Measurements from ENCODE around the gene PTPRM. TPM values are rescaled to one million over a fixed set of nuclear protein-coding genes. Genes with fewer than 3 reads are reported as not detected.
A peak's percentile ranks its signal among the peaks of the same experiment; 100 is the strongest.

Gene PTPRM
- total RNA-seq, 1 experiment from 2014 or later, result 45.6 TPM

DNA sequence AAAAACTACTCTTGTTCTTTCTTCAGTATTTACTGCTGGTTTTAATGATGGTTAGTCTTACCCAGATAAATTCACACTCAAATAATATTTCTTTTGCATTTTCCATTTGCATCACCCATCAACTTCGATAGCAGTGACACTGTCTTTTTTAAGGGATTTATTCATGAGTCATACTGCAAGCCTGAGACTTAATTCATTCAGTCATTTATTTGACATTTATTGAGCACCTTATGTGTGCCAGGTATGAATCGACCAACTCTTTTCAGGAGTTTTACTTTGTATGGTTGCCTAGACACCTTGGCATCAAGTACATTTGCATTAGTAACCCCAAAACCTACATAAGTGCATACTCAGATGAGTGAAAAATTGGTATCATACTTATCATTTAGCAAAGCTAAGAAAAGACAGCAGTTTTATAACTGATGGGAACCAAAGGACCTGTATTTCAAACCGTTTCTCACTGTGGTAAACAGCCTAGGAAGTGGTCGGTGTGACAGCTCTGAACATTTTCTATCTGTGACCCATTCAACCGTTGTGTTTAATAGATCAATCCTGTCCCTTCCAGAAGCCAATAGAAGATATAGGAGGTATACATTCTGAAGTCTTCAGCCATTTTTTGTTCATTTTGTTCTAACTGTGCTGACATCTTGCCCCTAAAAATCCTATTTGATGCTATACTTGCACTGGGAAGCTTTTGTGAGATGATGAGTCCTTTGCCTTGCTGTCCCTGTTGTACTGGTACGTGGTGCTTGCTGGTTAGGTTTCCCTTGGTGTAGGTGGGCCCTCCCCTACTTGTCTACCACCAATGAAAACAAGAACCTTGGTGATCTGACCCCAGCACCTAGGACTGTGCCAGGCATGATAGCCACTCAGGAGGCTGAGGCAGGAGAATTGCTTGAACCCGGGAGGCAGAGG, 557.4 kb downstream of the PTPRM start:
- POLR2A ChIA-PET (ENCODE audit: unreplicated experiment), result no interaction called here
- ATAC-seq, result peak; percentile 60
- Histone ChIP-seq H3K9me3 (ENCODE audit: low read length) (no peaks in the 10 kb centered on the region), H3K36me3 (ENCODE audit: low read depth, low read length) (no peaks in the 10 kb centered on the region), H2AFZ (ENCODE audit: low read length) (no peak overlapping the region), H3K27ac (ENCODE audit: low read length) (peak overlapping the region; percentile 57), H4K20me1 (ENCODE audit: low read length) (no peaks in the 10 kb centered on the region), H3K4me3 (ENCODE audit: low read length) (no peak overlapping the region), H3K4me1 (ENCODE audit: insufficient read depth, low read length) (peaks cover 40% of the 10 kb centered on the region), H3K9ac (ENCODE audit: low read length) (no peak overlapping the region), H3K27me3 (ENCODE audit: low read length) (no peaks in the 10 kb centered on the region), H3K9me2 (replicated peaks; ENCODE audit: low read length) (no peaks in the 10 kb centered on the region), H3K4me2 (ENCODE audit: low read length) (peak overlapping the region; percentile 44), H3K79me2 (ENCODE audit: low read length) (no peaks in the 10 kb centered on the region), H3F3A (ENCODE audit: low read length, unreplicated experiment) (no peaks in the 10 kb centered on the region)
- peak; percentile 70 for DNase-seq
- CTCF ChIA-PET, result no interaction called here
- intact Hi-C loops (cut with micrococcal nuclease), result no loop called here
- TF ChIP-seq EZH2 (IDR thresholded peaks at IDR 0.05; ENCODE audit: low read length, unreplicated experiment) (no peak), CTCF (conservative IDR thresholded peaks at IDR 0.05; ENCODE audit: low read depth, low read length) (no peak), EZH2phosphoT487 (IDR thresholded peaks at IDR 0.05; ENCODE audit: borderline replicate concordance, low read length) (no peak)
- no TSS peak for BruUV-seq (replicated peaks)

DNA sequence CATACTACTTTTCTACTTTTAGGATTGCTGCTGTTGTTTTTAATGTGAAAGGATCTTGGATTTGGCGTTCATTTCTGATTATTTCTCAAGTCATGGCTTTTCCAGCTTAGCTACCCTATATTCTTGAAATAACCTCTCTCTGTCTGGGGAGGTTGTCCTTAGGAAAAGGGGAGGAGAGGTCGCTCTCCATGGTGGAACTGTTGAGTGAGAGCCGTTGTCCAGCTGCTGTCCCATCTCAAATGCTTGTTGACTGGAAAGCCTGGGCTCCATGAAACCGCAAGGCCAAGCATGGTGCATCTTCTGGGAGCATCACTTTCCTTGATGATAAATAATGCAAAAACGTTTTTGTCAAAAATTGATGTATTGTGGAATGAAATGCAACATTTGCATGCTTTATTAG, 563.0 kb downstream of the PTPRM start:
- intact Hi-C loops (cut with micrococcal nuclease), result no loop called here
- TF ChIP-seq EZH2phosphoT487 (IDR thresholded peaks at IDR 0.05; ENCODE audit: borderline replicate concordance, low read length) (no peak), EZH2 (IDR thresholded peaks at IDR 0.05; ENCODE audit: low read length, unreplicated experiment) (no peak), CTCF (conservative IDR thresholded peaks at IDR 0.05; ENCODE audit: low read depth, low read length) (no peak)
- Histone ChIP-seq H3K4me1 (ENCODE audit: insufficient read depth, low read length) (peaks cover 13% of the 10 kb centered on the region), H3K36me3 (ENCODE audit: low read depth, low read length) (no peaks in the 10 kb centered on the region), H2AFZ (ENCODE audit: low read length) (no peak overlapping the region), H3K27me3 (ENCODE audit: low read length) (no peaks in the 10 kb centered on the region), H4K20me1 (ENCODE audit: low read length) (no peaks in the 10 kb centered on the region), H3K9me2 (replicated peaks; ENCODE audit: low read length) (no peaks in the 10 kb centered on the region), H3K4me2 (ENCODE audit: low read length) (no peak overlapping the region), H3F3A (ENCODE audit: low read length, unreplicated experiment) (no peaks in the 10 kb centered on the region), H3K9me3 (ENCODE audit: low read length) (no peaks in the 10 kb centered on the region), H3K4me3 (ENCODE audit: low read length) (no peak overlapping the region), H3K79me2 (ENCODE audit: low read length) (no peaks in the 10 kb centered on the region), H3K27ac (ENCODE audit: low read length) (no peak overlapping the region), H3K9ac (ENCODE audit: low read length) (no peak overlapping the region)
- DNase-seq (no peak), ATAC-seq (no peak)
- ChIA-PET CTCF (no interaction called here), POLR2A (ENCODE audit: unreplicated experiment) (no interaction called here)
- no TSS peak for BruUV-seq (replicated peaks)

DNA sequence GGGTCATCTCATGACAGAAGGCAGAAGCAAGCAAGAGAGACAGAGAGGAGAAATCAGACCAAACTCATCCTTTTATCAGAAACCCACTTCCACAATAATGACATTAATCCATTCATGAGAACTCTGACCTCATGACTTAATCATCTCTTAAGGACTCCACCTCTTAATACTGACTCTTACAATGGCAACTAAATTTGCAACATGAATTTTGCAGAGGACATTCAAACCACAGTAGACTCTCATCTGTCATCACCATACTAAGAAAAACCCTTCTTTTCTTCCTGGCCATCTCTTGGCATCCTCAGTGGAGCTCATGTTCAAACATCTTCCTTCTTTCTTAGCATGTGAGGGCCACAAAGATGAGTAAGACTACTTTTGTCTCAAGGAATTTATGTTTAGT, 565.9 kb downstream of the PTPRM start:
- Histone ChIP-seq H3K79me2 (ENCODE audit: low read length) (no peaks in the 10 kb centered on the region), H3K9me2 (replicated peaks; ENCODE audit: low read length) (no peaks in the 10 kb centered on the region), H3K4me2 (ENCODE audit: low read length) (no peak overlapping the region), H4K20me1 (ENCODE audit: low read length) (no peaks in the 10 kb centered on the region), H3K27ac (ENCODE audit: low read length) (no peak overlapping the region), H3K27me3 (ENCODE audit: low read length) (no peaks in the 10 kb centered on the region), H3K9me3 (ENCODE audit: low read length) (no peaks in the 10 kb centered on the region), H3K4me1 (ENCODE audit: insufficient read depth, low read length) (no peaks in the 10 kb centered on the region), H3F3A (ENCODE audit: low read length, unreplicated experiment) (no peaks in the 10 kb centered on the region), H3K9ac (ENCODE audit: low read length) (no peak overlapping the region), H3K4me3 (ENCODE audit: low read length) (no peak overlapping the region), H3K36me3 (ENCODE audit: low read depth, low read length) (no peaks in the 10 kb centered on the region), H2AFZ (ENCODE audit: low read length) (no peak overlapping the region)
- no peak for TF ChIP-seq CTCF (conservative IDR thresholded peaks at IDR 0.05; ENCODE audit: low read depth, low read length)
- TF ChIP-seq EZH2 (IDR thresholded peaks at IDR 0.05; ENCODE audit: low read length, unreplicated experiment), result no peak
- no peak for TF ChIP-seq EZH2phosphoT487 (IDR thresholded peaks at IDR 0.05; ENCODE audit: borderline replicate concordance, low read length)
- CTCF ChIA-PET, result interaction anchor here (0.6 kb wide), 1 partner anchor 12 kb away, joined by 4 read pairs; no protein-coding TSS in a partner anchor
- ATAC-seq (no peak), DNase-seq (no peak)
- intact Hi-C loops (cut with micrococcal nuclease), result no loop called here
- BruUV-seq (replicated peaks), result no TSS peak
- POLR2A ChIA-PET (ENCODE audit: unreplicated experiment), result interaction anchor here (0.7 kb wide), 1 partner anchor 48 kb away, joined by 5 read pairs; no protein-coding TSS in a partner anchor
